Measurements from ENCODE around the gene ATP1A3. TPM values are rescaled to one million over a fixed set of nuclear protein-coding genes. Genes with fewer than 3 reads are reported as not detected.

ATP1A3 gene
- total RNA-seq, 2 experiments from 2014 or later: 3.2 to 4.6 TPM

GRCh38 chr19:42010245-42011126 lies 16.5 kb upstream of the ATP1A3 start:
- Mint-ChIP-seq H3K36me3 (ENCODE audit: low read depth) (no peaks in the 10 kb centered on the region), H3K27ac (no peak overlapping the region), H3K4me1 (ENCODE audit: low read depth) (no peaks in the 10 kb centered on the region), H3K9me3 (no peaks in the 10 kb centered on the region), H3K27me3 (peaks cover 6% of the 10 kb centered on the region), H3K4me3 (no peak overlapping the region)
- POLR2A ChIA-PET: no interaction called here
- H3K9me3 ChIP-seq (ENCODE audit: control insufficient read depth in 1 of 2, insufficient read depth in 1 of 2, low read length in 2 of 2): no peaks in the 10 kb centered on the region
- no peaks in the 10 kb centered on the region for H3K4me1 ChIP-seq (ENCODE audit: insufficient read depth, low read length)
- CTCF ChIA-PET: no interaction called here
- H3K27me3 ChIP-seq (ENCODE audit: control insufficient read depth in 1 of 2, insufficient read depth in 2 of 2, low read length in 2 of 2): no peaks in the 10 kb centered on the region
- no peak overlapping the region for H3K4me3 ChIP-seq (ENCODE audit: low read length)
- TF ChIP-seq, protein P1, sequence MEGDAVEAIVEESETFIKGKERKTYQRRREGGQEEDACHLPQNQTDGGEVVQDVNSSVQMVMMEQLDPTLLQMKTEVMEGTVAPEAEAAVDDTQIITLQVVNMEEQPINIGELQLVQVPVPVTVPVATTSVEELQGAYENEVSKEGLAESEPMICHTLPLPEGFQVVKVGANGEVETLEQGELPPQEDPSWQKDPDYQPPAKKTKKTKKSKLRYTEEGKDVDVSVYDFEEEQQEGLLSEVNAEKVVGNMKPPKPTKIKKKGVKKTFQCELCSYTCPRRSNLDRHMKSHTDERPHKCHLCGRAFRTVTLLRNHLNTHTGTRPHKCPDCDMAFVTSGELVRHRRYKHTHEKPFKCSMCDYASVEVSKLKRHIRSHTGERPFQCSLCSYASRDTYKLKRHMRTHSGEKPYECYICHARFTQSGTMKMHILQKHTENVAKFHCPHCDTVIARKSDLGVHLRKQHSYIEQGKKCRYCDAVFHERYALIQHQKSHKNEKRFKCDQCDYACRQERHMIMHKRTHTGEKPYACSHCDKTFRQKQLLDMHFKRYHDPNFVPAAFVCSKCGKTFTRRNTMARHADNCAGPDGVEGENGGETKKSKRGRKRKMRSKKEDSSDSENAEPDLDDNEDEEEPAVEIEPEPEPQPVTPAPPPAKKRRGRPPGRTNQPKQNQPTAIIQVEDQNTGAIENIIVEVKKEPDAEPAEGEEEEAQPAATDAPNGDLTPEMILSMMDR (IDR thresholded peaks at IDR 0.05): no peak
- ATAC-seq (ENCODE audit: poor library complexity): no peak
- intact Hi-C loops (cut with DNase I, micrococcal nuclease): no loop called here
- H3K36me3 ChIP-seq (ENCODE audit: insufficient read depth, low read length): no peaks in the 10 kb centered on the region
- H3K27ac ChIP-seq (ENCODE audit: low read depth in 1 of 2, low read length in 2 of 2): no peak overlapping the region
- no peak for DNase-seq

DNA sequence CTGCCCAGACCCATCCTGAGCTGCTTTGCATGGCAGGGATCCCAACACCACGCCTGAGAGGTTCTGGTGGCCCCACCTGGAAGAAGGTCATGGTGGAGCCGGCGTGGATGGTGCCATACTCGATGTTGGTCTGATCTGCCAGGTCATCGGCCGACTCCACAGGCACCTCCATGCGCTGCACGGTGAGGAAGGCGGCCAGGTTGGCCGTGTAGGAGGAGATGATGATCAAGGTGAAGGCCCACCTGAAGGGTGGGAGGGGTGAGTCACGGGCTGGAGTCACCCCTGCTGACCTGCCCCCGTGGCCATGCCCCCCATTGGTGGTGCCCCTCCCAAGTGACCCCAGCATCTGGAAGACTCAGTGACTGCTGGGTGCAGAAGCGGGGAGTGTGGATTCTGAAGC lies 12.5 kb upstream of the ATP1A3 start:
- TF ChIP-seq, protein P1 (IDR thresholded peaks at IDR 0.05): no peak
- H3K4me1 Mint-ChIP-seq (ENCODE audit: low read depth): no peaks in the 10 kb centered on the region
- H3K27ac Mint-ChIP-seq: no peak overlapping the region
- POLR2A ChIA-PET: no interaction called here
- H3K27me3 ChIP-seq (ENCODE audit: control insufficient read depth in 1 of 2, insufficient read depth in 2 of 2, low read length in 2 of 2): peaks cover 0 to 10% of the 10 kb centered on the region in 2 experiments
- H3K27ac ChIP-seq (ENCODE audit: low read depth in 1 of 2, low read length in 2 of 2): no peak overlapping the region
- H3K9me3 ChIP-seq (ENCODE audit: control insufficient read depth in 1 of 2, insufficient read depth in 1 of 2, low read length in 2 of 2): no peaks in the 10 kb centered on the region
- CTCF ChIA-PET: no interaction called here
- H3K9me3 Mint-ChIP-seq: no peaks in the 10 kb centered on the region
- H3K27me3 Mint-ChIP-seq: peaks cover 31% of the 10 kb centered on the region
- H3K4me3 Mint-ChIP-seq: no peak overlapping the region
- H3K36me3 ChIP-seq (ENCODE audit: insufficient read depth, low read length): no peaks in the 10 kb centered on the region
- no peaks in the 10 kb centered on the region for H3K36me3 Mint-ChIP-seq (ENCODE audit: low read depth)
- intact Hi-C loops (cut with DNase I, micrococcal nuclease): loop anchor here in 1 of 2 experiments (10.0 kb wide), 1 partner anchor 282 kb away; no protein-coding TSS in a partner anchor
- ATAC-seq (ENCODE audit: poor library complexity) (no peak), DNase-seq (no peak)
- no peaks in the 10 kb centered on the region for H3K4me1 ChIP-seq (ENCODE audit: insufficient read depth, low read length)
- H3K4me3 ChIP-seq (ENCODE audit: low read length): no peak overlapping the region

- DNase-seq: no peak
- no peaks in the 10 kb centered on the region for H3K9me3 Mint-ChIP-seq
- TF ChIP-seq, protein P1 (IDR thresholded peaks at IDR 0.05): no peak
- H3K27ac ChIP-seq (ENCODE audit: low read depth in 1 of 2, low read length in 2 of 2): no peak overlapping the region
- ChIA-PET POLR2A (no interaction called here), CTCF (no interaction called here)
- no peak overlapping the region for H3K4me3 Mint-ChIP-seq
- no peaks in the 10 kb centered on the region for H3K4me1 Mint-ChIP-seq (ENCODE audit: low read depth)
- H3K27me3 Mint-ChIP-seq: peaks cover 42% of the 10 kb centered on the region
- intact Hi-C loops (cut with DNase I, micrococcal nuclease): loop anchor here in 1 of 2 experiments (10.0 kb wide), 1 partner anchor 281 kb away; no protein-coding TSS in a partner anchor
- H3K27ac Mint-ChIP-seq: no peak overlapping the region
- no peaks in the 10 kb centered on the region for H3K9me3 ChIP-seq (ENCODE audit: control insufficient read depth in 1 of 2, insufficient read depth in 1 of 2, low read length in 2 of 2)
- no peaks in the 10 kb centered on the region for H3K4me1 ChIP-seq (ENCODE audit: insufficient read depth, low read length)
- H3K36me3 ChIP-seq (ENCODE audit: insufficient read depth, low read length): no peaks in the 10 kb centered on the region
- no peaks in the 10 kb centered on the region for H3K36me3 Mint-ChIP-seq (ENCODE audit: low read depth)
- no peak for ATAC-seq (ENCODE audit: poor library complexity)
- no peak overlapping the region for H3K4me3 ChIP-seq (ENCODE audit: low read length)
- peaks cover under 1 to 20% of the 10 kb centered on the region in 2 experiments for H3K27me3 ChIP-seq (ENCODE audit: control insufficient read depth in 1 of 2, insufficient read depth in 2 of 2, low read length in 2 of 2)
Observed at GRCh38 chr19:42005504-42005903, 11.5 kb upstream of the ATP1A3 start.

Data from CD4-positive, alpha-beta T cell (primary cell).